ENCODE data around the gene RAB23.

RAB23 gene

DNA sequence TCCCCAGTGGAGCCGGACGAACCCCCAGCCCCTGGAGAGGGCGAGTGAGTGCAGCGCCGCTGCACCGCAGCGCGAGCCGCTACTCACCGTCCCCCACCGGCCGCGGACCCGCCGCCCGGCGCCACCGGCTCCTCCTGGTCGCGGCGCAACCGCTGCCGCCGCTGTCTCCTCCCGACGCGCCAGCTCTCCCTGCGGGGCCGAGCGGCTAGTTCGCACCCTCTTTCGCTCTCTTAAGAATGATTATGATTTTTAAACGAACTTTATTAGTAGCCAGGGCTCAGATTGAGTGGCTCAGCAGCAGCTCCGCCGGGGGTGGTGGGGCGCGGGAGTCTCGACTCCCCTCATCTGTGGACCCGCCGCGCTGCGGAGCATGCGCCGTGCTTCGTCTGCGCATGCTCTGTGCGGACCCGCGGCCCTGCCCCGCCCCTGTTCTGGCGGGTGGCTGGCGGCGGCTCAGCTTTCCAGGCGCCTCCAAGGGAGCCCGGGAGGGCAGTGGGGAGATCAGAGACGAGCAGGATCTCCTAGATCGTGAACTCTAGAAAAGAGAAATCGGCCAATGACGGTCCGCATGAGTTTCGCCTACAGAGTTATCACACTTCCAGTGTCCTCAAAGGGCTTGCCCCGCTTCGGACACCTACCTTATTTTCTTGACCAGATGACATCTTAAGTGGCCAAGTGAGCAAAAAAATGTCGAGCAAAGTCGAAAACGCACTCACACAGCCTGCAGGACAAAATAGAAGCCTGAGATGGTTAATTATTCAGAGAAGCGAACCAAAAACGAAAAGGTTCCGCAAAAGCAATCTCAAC, at the start of gene RAB23:
TSS of gene RAB23 (minus strand) at position 372 of the 807 bp plus-strand sequence. CDS start 11,927 bp downstream, outside the sequence.
- TF ChIP-seq POLR2A (IDR thresholded peaks at IDR 0.05; ENCODE audit: low read length) (peak; percentile 75), GATA1 (IDR thresholded peaks at IDR 0.05; ENCODE audit: low read depth, low read length) (no peak)
- DNase-seq, result peak; percentile 86 to 92

GRCh38 chr6:57268294-57268640, 46.2 kb upstream of the RAB23 start:
- no peak for TF ChIP-seq GATA1 (IDR thresholded peaks at IDR 0.05; ENCODE audit: low read depth, low read length)
- no peak for TF ChIP-seq POLR2A (IDR thresholded peaks at IDR 0.05; ENCODE audit: low read length)
- DNase-seq, result no peak

DNA sequence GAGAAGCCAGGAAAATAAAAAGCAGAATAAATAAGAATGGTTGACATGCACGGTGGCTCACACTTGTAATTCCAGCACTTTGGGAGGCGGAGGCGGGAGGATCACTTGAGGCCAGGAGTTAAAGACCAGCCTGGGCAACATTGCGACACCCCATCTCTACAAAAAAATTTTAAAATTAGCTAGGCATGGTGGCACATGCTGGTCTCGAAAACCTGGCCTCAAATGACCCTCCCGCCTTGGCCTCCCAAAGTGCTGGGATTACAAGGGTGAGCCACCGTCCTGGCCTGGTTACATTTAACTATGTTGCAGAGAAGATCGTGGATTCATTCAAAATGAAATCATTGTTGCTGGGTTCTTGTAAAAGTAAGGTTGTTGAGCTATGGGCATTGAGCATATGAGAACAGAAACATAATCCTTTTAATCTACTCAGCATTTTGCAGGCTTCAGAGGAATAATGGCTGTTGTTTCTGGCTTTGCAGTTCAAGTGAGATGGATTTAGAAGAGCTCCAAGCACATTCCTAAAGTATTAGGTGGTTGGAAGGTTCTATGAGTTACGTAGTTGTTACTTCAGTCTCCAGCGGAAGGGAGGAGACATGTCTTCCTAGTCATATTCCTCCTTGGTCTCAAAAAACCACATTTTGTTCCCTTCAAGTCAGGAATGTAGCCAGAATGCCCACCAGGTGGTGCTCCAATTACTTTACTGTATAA, 45.6 kb upstream of the RAB23 start:
- DNase-seq, result peak; percentile 38 to 56
- TF ChIP-seq GATA1 (IDR thresholded peaks at IDR 0.05; ENCODE audit: low read depth, low read length) (no peak), POLR2A (IDR thresholded peaks at IDR 0.05; ENCODE audit: low read length) (no peak)

GRCh38 chr6:57265755-57266221, 43.7 kb upstream of the RAB23 start:
- DNase-seq, result no peak
- TF ChIP-seq POLR2A (IDR thresholded peaks at IDR 0.05; ENCODE audit: low read length), result no peak
- TF ChIP-seq GATA1 (IDR thresholded peaks at IDR 0.05; ENCODE audit: low read depth, low read length), result no peak

- TF ChIP-seq POLR2A (IDR thresholded peaks at IDR 0.05; ENCODE audit: low read length), result no peak
These were observed 41.6 kb upstream of the RAB23 start for GRCh38 chr6:57263739-57264138.

DNA sequence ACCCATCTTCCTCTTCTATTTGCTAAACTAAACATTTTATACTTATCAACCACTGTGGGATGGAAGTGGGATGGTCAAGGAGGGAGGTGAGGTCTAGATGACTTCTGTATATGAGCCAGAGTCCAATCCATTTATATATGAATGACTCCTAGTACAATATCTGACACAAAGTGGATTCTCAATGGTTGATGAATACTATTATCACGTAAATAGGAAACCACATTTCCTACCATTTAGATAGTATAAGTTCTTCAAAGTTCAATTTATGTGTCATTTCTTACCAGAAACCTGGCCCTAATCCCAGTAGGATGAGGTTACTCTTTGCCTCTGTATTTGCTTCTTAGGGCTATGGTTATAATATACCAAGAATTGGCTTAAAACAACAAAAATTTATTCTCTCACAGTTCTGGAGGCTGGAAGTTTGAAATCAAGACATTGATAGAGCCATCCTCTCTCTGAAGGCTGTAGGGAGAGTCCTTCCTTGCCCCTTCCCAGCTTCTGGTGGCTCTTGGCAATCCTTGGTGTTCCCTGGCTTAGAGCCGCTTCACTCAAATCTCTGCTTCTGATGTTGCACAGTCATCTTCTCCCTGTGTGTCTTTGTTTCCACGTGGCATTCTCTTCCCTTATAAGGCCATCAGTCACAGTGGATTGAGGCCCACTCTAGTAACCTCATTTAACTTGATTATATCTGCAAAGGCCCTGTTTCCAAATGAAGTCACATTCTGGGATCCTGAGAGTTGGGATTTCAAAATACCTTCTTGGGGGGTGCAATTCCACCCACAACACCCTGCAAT, 41.0 kb upstream of the RAB23 start:
- no peak for DNase-seq
- TF ChIP-seq POLR2A (IDR thresholded peaks at IDR 0.05; ENCODE audit: low read length) (no peak), GATA1 (IDR thresholded peaks at IDR 0.05; ENCODE audit: low read depth, low read length) (no peak)

More at GRCh38 chr6:57263739-57264138, 41.6 kb upstream of the RAB23 start:
- no peak for DNase-seq

GRCh38 chr6:57262488-57262887, 40.4 kb upstream of the RAB23 start:
- no peak for DNase-seq
- no peak for TF ChIP-seq POLR2A (IDR thresholded peaks at IDR 0.05; ENCODE audit: low read length)
- no peak for TF ChIP-seq GATA1 (IDR thresholded peaks at IDR 0.05; ENCODE audit: low read depth, low read length)

- TF ChIP-seq POLR2A (IDR thresholded peaks at IDR 0.05; ENCODE audit: low read length), result no peak
- TF ChIP-seq GATA1 (IDR thresholded peaks at IDR 0.05; ENCODE audit: low read depth, low read length), result no peak
- no peak for DNase-seq
These were observed 39.8 kb upstream of the RAB23 start for GRCh38 chr6:57261926-57262325.

DNA sequence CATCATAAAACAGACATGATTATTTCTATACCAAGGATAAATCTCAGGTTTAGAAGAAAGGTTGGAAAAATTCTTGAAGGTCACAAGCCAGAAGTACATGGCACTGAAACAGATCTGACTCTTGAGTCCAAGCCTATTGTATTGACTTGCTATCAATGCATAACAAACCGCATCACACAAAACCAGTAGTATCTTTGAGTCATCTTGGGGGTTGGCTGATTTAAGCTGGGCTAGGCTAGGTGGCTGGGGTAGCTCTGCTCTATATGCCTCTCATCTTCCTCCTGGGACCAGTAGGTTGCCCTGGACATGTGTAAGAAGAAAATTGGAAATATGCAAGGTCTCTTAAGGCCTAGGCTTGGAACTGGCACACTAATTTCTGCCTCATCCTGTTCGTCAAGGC, 37.0 kb upstream of the RAB23 start:
- TF ChIP-seq GATA1 (IDR thresholded peaks at IDR 0.05; ENCODE audit: low read depth, low read length) (no peak), POLR2A (IDR thresholded peaks at IDR 0.05; ENCODE audit: low read length) (no peak)
- DNase-seq, result no peak

GRCh38 chr6:57257911-57258541, 35.9 kb upstream of the RAB23 start:
- DNase-seq, result no peak
- TF ChIP-seq GATA1 (IDR thresholded peaks at IDR 0.05; ENCODE audit: low read depth, low read length) (no peak), POLR2A (IDR thresholded peaks at IDR 0.05; ENCODE audit: low read length) (no peak)

DNA sequence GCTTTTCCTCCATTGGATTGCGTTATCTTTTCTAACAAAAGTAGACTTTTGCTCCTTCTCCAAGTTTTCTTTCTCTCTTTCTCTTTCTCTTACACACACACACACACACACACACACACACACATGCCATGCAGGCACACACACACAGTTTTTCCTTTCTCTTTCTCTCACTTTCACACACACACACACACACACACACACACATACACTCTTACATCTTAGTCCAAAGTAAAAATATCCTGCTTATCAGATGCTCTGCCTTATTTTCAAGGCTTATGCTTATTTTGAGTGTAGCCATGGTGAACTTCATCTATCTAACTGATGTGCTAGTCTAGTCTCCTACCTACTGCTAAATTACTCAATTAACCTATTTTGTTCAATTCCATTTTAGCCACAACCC, 34.4 kb upstream of the RAB23 start:
- TF ChIP-seq GATA1 (IDR thresholded peaks at IDR 0.05; ENCODE audit: low read depth, low read length) (no peak), POLR2A (IDR thresholded peaks at IDR 0.05; ENCODE audit: low read length) (no peak)
- no peak for DNase-seq

DNA sequence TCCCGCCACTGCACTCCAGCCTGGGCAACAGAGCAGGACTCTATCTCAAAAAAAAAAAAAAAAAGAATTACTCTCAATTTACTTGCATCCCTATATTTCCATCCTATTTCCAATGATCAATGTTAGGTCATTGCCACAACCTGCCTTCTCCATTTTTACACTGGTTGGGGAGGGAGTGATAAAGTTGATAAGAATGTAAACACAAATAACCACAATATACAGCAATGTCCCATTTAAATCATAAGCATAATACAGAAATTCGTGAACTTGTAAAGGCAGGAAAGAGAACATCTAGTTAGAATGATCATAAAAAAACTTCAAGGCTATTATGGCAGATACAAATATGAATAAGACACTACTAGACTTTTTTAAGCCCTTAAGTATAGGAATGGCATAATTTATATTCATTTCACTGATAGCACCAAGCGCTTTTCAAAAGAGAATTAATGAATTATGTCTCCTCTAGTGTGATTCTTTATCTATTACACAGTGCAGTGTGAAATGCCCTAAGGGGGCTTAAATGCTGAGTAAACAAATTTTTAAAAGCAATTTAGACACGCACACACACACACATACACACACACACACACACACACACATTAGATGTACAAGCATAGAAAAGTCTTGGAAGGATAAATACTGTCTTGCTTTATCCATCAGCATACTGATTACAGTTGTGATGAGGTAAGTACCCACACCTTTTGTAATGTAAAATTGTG, 33.5 kb upstream of the RAB23 start:
- no peak for TF ChIP-seq GATA1 (IDR thresholded peaks at IDR 0.05; ENCODE audit: low read depth, low read length)
- no peak for TF ChIP-seq POLR2A (IDR thresholded peaks at IDR 0.05; ENCODE audit: low read length)
- DNase-seq, result no peak

Data from erythroblast (primary cell).